HL-60 (cell line): ENCODE data around the gene APBB2.

ENCODE experiments used
- DNase-seq, 2 experiments: peaks; one replicate each; pipeline ENCODE4 v3.0.0-alpha.2; 2010 to 2020; ENCODE audit warnings: low read depth in 1 of 2, low spot score in 1 of 2
- H3K27ac ChIP-seq: fragments of 250-450 bp; sonication (Bioruptor Pico); replicated peaks from 2 replicates; pipeline ENCODE4 v1.5.1; 2020; ENCODE audit warnings: mild to moderate bottlenecking, moderate library complexity
- H3K27me3 ChIP-seq: fragments of 250-450 bp; sonication (Bioruptor Pico); 2 replicates; pipeline ENCODE4 v1.5.1; 2021; ENCODE audit warnings: mild to moderate bottlenecking, moderate library complexity; ENCODE audit not compliant: insufficient read depth, poor library complexity, severe bottlenecking
- H3K4me3 ChIP-seq: replicated peaks from 2 replicates; pipeline ENCODE4 v1.5.1; 2011; ENCODE audit warnings: mild to moderate bottlenecking, control low read depth, low read length; ENCODE audit not compliant: insufficient read depth
- GABPA ChIP-seq: IDR thresholded peaks from 2 replicates; pipeline ENCODE4 v1.6.1; 2012; ENCODE audit warnings: low read depth
- POLR2AphosphoS5 ChIP-seq: IDR thresholded peaks from 2 replicates; pipeline ENCODE4 v1.6.1; 2012; ENCODE audit warnings: low read depth
- SPI1 ChIP-seq: IDR thresholded peaks from 2 replicates; pipeline ENCODE4 v1.6.1; 2012; ENCODE audit warnings: low read depth, mild to moderate bottlenecking, borderline replicate concordance
- TF ChIP-seq, protein P1 (sequence below): IDR thresholded peaks from 2 replicates; pipeline ENCODE4 v1.6.1; 2012; ENCODE audit warnings: low read depth; ENCODE audit not compliant: insufficient replicate concordance
- TF ChIP-seq, protein P2 (sequence below): IDR thresholded peaks from one replicate; pipeline ENCODE4 v1.5.1; 2011; ENCODE audit warnings: low read length, control low read depth, inconsistent platforms; ENCODE audit not compliant: insufficient read depth

Gene APBB2

DNA sequence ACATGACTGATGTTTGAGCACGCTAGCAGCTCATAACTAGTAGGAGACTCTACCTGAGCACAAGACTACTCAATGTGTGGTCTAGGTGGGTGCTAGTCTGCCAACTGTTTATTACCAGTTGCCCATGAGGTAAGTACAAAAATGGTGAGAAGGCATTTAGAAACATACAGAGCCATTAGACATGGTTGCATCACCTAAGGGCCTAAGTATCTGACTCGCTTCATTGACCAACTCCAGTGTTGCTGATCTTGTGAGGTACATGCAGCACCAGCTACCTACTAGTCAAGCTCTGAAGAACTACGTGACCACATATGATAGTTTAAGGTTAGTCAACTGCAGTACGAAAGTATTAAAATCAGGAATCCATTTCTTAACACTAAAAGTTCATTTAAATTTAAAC, 39.9 kb downstream of the APBB2 start:
- no peak overlapping the region for H3K4me3 ChIP-seq
- TF ChIP-seq, protein P1, sequence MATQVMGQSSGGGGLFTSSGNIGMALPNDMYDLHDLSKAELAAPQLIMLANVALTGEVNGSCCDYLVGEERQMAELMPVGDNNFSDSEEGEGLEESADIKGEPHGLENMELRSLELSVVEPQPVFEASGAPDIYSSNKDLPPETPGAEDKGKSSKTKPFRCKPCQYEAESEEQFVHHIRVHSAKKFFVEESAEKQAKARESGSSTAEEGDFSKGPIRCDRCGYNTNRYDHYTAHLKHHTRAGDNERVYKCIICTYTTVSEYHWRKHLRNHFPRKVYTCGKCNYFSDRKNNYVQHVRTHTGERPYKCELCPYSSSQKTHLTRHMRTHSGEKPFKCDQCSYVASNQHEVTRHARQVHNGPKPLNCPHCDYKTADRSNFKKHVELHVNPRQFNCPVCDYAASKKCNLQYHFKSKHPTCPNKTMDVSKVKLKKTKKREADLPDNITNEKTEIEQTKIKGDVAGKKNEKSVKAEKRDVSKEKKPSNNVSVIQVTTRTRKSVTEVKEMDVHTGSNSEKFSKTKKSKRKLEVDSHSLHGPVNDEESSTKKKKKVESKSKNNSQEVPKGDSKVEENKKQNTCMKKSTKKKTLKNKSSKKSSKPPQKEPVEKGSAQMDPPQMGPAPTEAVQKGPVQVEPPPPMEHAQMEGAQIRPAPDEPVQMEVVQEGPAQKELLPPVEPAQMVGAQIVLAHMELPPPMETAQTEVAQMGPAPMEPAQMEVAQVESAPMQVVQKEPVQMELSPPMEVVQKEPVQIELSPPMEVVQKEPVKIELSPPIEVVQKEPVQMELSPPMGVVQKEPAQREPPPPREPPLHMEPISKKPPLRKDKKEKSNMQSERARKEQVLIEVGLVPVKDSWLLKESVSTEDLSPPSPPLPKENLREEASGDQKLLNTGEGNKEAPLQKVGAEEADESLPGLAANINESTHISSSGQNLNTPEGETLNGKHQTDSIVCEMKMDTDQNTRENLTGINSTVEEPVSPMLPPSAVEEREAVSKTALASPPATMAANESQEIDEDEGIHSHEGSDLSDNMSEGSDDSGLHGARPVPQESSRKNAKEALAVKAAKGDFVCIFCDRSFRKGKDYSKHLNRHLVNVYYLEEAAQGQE = no peak
- TF ChIP-seq GABPA = no peak
- TF ChIP-seq POLR2AphosphoS5 = no peak
- no peak for TF ChIP-seq SPI1
- TF ChIP-seq, protein P2, sequence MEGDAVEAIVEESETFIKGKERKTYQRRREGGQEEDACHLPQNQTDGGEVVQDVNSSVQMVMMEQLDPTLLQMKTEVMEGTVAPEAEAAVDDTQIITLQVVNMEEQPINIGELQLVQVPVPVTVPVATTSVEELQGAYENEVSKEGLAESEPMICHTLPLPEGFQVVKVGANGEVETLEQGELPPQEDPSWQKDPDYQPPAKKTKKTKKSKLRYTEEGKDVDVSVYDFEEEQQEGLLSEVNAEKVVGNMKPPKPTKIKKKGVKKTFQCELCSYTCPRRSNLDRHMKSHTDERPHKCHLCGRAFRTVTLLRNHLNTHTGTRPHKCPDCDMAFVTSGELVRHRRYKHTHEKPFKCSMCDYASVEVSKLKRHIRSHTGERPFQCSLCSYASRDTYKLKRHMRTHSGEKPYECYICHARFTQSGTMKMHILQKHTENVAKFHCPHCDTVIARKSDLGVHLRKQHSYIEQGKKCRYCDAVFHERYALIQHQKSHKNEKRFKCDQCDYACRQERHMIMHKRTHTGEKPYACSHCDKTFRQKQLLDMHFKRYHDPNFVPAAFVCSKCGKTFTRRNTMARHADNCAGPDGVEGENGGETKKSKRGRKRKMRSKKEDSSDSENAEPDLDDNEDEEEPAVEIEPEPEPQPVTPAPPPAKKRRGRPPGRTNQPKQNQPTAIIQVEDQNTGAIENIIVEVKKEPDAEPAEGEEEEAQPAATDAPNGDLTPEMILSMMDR = no peak
- H3K27ac ChIP-seq = no peak overlapping the region
- H3K27me3 ChIP-seq = peaks cover 5% of the 10 kb centered on the region
- DNase-seq = no peak

DNA sequence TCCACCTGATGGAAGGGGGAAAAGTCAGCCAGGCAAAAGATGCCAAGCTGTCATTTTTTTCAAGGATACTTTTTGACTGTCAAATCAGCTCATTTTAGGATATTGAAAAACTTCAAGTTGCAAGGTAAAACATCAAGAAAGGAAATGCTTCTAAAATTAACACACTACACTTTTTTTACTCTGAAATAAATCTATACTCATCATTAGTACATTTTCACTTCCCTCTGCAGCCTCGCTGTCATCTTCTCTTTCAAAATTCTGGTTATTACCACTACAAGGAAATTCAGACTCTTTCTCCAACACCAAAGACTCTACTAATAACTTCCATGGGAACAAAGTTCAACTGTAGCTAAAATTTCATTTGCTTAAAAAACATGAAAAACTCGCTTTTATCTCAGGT, 41.6 kb downstream of the APBB2 start:
- TF ChIP-seq, protein P2 = no peak
- TF ChIP-seq GABPA = no peak
- TF ChIP-seq POLR2AphosphoS5 = no peak
- TF ChIP-seq, protein P1 = no peak
- no peak for TF ChIP-seq SPI1
- Histone ChIP-seq H3K27me3 (peaks cover 5% of the 10 kb centered on the region), H3K4me3 (no peak overlapping the region), H3K27ac (no peak overlapping the region)
- DNase-seq = no peak

DNA sequence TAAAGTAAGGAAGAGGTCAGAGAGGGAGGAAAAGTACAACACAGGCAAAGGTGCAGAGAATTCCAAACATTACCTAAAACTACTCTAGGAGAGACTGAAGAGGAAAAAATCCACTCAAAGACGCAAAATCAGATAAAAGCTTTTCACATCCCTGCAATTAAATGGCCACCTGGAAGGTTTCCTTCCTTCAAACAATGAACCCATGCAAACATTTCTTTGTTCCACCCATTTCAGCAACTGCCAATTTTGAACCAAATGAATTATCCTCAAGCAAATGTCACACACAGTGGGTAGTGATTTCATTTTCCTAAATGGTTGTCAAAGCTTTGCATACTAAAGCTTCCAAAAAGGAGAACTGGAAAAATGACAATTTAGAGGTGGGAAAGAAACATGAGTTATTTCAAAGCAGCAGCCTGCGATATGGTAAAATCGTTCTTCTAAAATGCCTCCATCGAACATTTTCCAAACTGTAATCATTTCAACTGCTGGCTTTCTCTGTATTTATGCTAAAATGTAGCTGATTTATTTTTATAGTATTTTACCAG, 45.0 kb downstream of the APBB2 start:
- no peak for DNase-seq
- TF ChIP-seq POLR2AphosphoS5 = no peak
- TF ChIP-seq, protein P1 = no peak
- TF ChIP-seq, protein P2 = no peak
- no peak for TF ChIP-seq GABPA
- no peak for TF ChIP-seq SPI1
- Histone ChIP-seq H3K27ac (no peak overlapping the region), H3K27me3 (no peaks in the 10 kb centered on the region), H3K4me3 (no peak overlapping the region)
